ENCODE measurements around the gene INPP4B.

INPP4B gene

DNA sequence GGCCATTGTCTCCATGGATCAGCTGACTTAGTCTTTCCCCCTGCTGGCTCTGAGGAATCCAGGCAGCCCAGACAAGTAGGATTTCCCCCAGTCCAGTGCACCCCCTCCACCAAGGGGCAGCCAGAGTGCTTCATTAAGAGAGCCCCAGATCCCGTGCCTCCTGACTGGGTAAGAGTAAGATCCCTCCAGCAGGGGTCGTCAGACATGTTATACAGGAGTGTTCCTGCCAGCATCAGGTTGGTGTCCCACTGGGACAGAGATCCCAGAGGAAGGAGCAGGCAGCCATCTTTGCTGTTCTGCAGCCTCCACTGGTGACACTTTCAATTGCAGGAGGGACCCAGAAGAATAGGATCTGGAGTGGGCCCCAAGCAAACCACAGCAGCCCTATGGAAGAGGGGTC is 29.0 kb upstream of the INPP4B start:
- no peak overlapping the region for H3K4me3 ChIP-seq (ENCODE audit: control insufficient read depth, low read depth, low read length)
- TF ChIP-seq CTCF (IDR thresholded peaks at IDR 0.05; ENCODE audit: control insufficient read depth, insufficient read depth, low read depth, low read length, missing control alignments), result no peak
- no peak for DNase-seq (ENCODE audit: low read depth)

DNA sequence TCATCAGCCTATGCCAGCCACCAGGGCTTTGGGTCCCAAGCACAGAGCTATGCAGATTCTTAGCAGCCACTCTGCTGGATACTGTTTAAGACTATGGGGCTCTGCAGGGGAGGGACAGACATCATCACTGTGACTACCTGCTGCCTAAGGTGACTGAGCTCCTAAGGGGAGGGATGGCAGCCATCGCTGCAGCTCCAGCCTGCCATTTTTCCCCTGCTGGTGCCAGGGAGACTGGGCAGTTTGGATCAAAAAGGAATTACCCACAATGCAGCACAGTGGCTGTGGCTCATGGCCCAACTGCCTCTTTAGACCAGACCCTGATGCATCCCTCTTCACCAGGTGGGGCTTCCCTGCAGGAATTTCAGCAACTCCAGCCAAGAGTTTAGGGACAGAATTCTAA is 28.6 kb upstream of the INPP4B start:
- H3K4me3 ChIP-seq (ENCODE audit: control insufficient read depth, low read depth, low read length), result no peak overlapping the region
- TF ChIP-seq CTCF (IDR thresholded peaks at IDR 0.05; ENCODE audit: control insufficient read depth, insufficient read depth, low read depth, low read length, missing control alignments), result no peak
- no peak for DNase-seq (ENCODE audit: low read depth)

- TF ChIP-seq CTCF (IDR thresholded peaks at IDR 0.05; ENCODE audit: control insufficient read depth, insufficient read depth, low read depth, low read length, missing control alignments), result no peak
- DNase-seq (ENCODE audit: low read depth), result no peak
- no peak overlapping the region for H3K4me3 ChIP-seq (ENCODE audit: control insufficient read depth, low read depth, low read length)
Measured at GRCh38 chr4:142866685-142867084, 20.6 kb upstream of the INPP4B start.

DNA sequence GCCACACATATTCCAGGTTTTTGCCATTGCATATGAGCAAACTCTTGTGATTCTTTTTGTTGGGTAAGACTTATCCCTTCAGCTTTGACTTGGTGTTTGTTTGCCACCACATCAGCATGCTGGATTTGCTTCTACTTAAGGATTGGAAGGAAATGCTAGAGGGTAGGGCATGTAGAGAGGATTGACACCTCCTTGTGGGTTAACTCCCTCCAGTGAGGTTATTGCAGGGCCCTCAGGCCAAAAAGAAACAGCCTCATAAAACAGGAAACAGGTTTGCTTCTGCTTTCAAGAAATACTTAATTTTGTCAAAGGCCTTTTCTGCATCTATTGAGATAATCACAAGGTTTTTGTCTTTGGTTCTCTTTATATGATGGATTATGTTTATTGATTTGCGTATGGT is 15.2 kb upstream of the INPP4B start:
- no peak overlapping the region for H3K4me3 ChIP-seq (ENCODE audit: control insufficient read depth, low read depth, low read length)
- no peak for DNase-seq (ENCODE audit: low read depth)
- TF ChIP-seq CTCF (IDR thresholded peaks at IDR 0.05; ENCODE audit: control insufficient read depth, insufficient read depth, low read depth, low read length, missing control alignments), result no peak

- no peak overlapping the region for H3K4me3 ChIP-seq (ENCODE audit: control insufficient read depth, low read depth, low read length)
- TF ChIP-seq CTCF (IDR thresholded peaks at IDR 0.05; ENCODE audit: control insufficient read depth, insufficient read depth, low read depth, low read length, missing control alignments), result no peak
- DNase-seq (ENCODE audit: low read depth), result no peak
Measured at GRCh38 chr4:142858965-142859364, 12.9 kb upstream of the INPP4B start.

- H3K4me3 ChIP-seq (ENCODE audit: control insufficient read depth, low read depth, low read length), result no peak overlapping the region
- DNase-seq (ENCODE audit: low read depth), result no peak
- TF ChIP-seq CTCF (IDR thresholded peaks at IDR 0.05; ENCODE audit: control insufficient read depth, insufficient read depth, low read depth, low read length, missing control alignments), result no peak
Measured at GRCh38 chr4:142858446-142858845, 12.3 kb upstream of the INPP4B start.

DNA sequence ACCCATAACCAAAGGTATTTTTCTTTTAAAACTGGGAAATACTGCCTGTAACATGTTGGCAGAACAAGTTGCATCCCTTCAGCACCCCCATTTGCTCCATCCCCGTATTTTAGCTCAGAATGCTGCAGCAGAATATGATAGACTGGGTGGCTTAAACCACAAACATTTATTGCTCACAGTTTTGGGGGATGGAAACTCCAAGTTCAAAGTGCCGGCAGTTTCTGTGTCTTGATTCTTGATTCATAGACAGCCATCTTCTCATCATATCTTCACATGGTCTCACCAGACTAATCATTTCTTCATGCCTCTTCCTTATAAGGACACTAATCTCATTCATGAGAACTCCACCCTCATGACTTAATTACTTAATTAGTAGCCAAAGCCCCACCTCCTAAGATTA is 10.5 kb upstream of the INPP4B start:
- TF ChIP-seq CTCF (IDR thresholded peaks at IDR 0.05; ENCODE audit: control insufficient read depth, insufficient read depth, low read depth, low read length, missing control alignments), result no peak
- no peak for DNase-seq (ENCODE audit: low read depth)
- no peak overlapping the region for H3K4me3 ChIP-seq (ENCODE audit: control insufficient read depth, low read depth, low read length)

Data from AG09309 (cell line).